Measurements from ENCODE around the gene AKR1C1.
"Not testable (repeated sequence)": the region's sequence is repeated elsewhere in the genome, so short reads cannot be mapped to it uniquely, and the experiment has no call there.

- not testable (repeated sequence) for TF ChIP-seq EZH2 (IDR thresholded peaks at IDR 0.05); POLR2AphosphoS5 (IDR thresholded peaks at IDR 0.05; ENCODE audit: borderline replicate concordance, low read depth, low read length)
These were observed 570 bp downstream of the AKR1C1 start for GRCh38 chr10:4963815-4964154.

Data from SK-N-MC (cell line).